NCI-H1417 treated with DMSO at 0.1 percent for 48 hours (cell line): ENCODE results near the gene ATP8B4.

ENCODE experiments used
- DNase-seq: peaks from one replicate; lab custom pipeline; 2025; lab: John Stamatoyannopoulos, UW

ATP8B4 gene

DNA sequence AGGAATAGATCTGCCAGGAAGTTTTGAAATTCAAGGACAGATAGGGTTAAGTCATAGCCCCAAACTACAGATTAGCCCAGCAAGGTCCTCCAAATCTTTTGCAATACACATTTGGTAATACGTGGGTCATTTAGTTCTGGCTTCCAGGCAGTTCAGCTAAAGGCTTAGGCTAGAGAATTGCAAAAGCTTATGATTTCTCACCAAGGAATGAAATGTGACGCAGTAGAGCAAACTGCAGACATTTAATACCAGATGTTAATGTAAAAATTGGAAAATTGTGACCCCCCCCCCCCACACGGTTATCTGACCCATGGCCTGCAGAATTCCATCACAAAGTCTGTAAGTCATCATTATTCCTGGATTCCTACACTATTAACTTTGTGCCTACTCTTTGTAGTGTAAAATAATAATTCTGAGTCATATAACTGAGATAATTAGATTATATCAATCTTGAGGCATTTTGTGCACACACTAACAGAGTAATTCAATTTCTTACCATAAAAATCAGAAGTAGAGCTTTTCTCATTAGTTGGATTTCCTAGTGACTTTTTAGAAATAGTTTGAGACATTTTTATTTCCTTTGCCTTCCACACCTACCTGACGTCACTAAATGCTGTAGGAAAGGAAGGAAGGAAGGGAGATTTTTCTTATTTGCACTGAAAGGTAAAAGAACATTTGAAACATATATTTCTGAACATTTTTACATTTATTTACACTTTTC lies 263.0 kb downstream of the ATP8B4 start:
- DNase-seq, result no peak

DNA sequence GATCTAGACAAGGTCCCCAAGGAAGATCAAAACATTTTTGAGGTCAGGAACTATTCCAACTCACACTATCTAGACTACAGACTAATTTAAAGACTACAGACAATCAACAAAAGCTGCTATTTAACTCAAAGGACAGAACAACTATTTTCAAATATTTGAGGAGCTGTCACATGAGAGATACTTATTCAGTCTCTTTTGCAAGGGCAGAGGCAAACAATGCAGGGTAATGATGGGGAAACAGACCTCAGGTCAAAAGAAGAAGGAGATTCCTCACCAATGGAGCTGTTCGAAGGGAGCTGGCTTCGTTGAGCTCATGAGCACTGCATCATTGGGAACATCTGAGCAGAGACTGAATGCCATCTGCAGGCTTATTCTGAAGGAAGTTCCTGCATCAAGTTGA lies 266.3 kb downstream of the ATP8B4 start:
- DNase-seq, result no peak

DNA sequence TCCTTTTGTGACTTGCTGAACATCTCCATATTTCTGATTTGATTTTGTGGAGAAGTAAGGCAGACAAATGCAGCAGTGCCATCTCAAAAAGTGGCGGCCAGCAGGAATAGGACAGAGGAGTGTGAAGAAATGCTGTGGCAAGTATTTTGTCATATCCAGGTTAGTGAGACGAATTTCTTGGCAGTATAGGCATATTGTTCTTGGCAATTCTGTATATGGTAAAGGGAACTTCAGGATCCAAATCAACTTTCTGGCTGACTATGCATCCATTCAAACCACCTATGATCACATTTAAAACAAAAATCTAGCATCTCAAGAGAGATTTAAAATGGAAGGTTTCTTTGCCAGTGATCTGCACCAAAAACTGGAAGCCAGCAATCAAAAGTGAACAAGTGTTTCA lies 270.2 kb downstream of the ATP8B4 start:
- DNase-seq, result no peak

DNA sequence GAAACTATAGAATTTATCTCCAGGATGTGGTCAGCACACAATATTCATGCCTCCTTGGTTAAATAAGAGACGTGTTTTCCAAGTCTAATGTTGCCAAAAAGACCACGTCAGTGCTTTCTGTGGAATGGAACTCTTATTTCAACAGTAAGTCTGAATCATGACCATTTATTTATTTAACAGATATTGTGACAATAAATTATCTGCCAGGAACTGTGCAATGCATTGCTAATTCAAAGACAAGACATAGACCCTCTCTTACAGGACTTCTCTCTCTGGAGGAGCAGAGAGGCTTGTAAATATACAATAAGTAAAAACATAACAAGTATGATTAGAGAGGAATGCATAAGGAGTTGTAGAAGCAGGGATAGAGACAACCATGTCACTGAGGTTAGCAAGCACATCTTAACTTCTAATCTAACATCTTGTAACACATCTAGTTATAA lies 270.7 kb downstream of the ATP8B4 start:
- DNase-seq, result no peak

DNA sequence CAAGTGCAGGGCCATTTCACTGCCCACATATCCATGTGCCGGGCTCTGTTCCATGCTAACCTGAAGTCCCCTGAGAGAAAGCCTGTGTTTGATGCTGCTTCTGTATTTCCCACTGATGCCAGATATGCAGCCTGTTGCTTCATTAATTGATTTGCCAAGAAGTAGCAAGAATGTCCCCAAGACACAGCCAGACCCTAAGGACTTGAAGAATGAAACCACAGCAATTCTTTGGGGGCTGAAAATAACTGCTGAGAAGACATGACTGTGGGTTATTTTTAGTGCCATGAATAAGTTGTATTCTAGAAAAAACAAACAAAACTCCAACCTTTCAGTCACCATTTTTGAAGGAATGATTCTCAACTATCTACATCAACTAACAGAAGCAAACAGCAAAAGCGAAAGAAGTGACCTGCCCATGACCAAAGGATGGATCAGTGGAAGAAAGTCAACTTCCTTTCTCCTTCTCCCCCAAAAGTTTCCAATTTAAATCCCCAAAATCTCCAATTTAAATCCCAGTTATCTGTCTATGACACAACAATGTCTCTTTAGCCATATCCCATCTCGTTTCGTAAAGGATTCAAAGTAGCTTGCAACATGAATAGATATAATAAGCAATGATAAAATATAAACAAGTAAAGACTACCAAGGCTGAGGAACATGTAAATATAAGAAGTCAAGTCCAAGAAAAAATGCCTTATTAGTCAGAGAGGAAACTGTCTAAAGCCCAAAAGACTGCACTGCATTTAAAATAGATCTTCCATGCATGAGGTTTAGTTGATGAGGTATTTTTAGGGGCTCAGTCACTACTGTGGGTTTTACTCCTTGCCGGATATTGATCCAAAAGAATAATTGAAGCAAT lies 271.4 kb downstream of the ATP8B4 start:
- DNase-seq, result no peak

DNA sequence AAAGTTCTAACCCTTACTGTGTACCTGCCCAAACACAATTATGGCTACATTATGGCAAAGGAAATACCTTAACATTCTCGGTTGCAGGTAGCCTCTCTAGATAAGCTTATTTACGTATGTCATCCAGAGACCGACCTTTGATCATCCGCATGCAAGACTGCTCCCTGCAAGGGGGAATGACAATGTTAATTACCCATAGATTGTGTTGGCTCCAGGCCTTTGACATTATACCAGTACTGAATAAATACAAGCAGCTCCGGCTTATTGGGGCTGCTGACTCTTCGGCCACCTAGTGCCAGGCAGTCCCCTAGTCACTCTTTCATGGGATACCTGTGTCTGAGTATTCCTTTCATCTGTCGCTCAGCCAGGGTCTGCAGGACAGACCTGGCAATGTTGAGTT lies 274.6 kb downstream of the ATP8B4 start:
- no peak for DNase-seq

DNA sequence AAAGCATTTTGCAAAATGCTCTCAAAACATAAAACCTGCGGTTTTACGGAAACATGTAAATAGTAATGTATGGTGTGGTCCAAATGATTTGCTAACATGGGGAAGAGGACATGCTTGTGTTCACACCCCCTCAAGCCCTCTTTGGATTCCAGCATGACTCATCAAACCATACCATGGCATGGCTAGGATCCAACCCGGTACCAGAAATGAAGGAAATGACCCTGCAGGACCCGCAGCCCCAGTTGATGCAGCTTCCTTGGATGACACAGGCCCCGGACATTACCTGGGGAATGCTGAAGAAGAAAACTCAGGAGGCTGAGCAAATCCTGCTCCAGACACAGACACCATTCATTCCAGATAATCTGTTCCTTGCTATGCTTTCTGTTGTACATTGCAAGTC lies 275.3 kb downstream of the ATP8B4 start:
- no peak for DNase-seq

DNA sequence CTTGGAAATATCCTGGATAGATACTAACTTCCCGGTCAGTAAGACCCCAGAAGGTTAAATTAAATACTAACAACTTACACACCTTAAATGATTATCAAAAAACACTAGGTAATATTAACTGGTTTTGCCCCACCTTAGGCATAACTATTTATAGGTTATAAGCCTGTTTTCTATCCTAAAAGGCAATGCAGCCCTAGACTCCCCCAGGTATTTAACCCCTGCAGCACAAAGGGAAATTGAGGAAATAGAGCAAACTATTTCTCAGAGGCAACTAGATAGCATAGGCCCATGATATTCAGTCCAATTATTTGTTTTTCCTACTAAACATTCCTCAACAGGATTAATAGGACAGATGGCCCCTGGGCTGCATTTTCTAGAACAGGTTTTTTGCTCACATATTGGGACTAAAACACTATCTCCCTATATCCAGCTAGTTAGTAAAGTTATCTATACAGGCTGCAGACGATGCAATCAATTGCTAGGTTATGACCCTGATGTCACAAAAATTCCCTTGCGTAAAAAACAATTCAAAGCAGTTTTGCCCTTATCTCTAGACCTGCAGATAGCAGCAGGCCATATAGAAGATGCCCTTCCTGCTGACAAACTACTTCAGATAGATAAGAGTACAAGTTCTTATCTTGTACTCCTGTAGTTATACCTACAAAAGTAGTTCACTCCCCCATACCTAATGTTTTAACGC lies 276.9 kb downstream of the ATP8B4 start:
- DNase-seq, result no peak

DNA sequence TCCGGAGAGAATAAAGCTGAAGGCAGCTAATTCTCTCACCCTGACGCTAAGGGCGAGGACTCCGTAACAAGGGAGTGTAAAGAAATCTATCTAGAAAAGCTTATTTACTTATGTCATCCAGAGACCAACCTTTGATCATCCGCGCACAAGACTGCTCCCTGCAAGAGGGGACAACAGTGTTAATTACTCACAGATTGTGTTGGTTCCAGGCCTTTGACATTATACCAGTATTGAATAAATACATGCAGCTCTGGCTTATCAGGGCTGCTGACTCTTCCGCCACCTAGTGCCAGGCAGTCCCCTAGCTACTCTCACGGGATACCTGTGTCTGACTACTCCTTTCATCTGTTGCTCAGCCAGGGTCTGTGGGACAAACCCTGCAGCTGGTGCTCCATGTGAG lies 286.5 kb downstream of the ATP8B4 start:
- no peak for DNase-seq

DNA sequence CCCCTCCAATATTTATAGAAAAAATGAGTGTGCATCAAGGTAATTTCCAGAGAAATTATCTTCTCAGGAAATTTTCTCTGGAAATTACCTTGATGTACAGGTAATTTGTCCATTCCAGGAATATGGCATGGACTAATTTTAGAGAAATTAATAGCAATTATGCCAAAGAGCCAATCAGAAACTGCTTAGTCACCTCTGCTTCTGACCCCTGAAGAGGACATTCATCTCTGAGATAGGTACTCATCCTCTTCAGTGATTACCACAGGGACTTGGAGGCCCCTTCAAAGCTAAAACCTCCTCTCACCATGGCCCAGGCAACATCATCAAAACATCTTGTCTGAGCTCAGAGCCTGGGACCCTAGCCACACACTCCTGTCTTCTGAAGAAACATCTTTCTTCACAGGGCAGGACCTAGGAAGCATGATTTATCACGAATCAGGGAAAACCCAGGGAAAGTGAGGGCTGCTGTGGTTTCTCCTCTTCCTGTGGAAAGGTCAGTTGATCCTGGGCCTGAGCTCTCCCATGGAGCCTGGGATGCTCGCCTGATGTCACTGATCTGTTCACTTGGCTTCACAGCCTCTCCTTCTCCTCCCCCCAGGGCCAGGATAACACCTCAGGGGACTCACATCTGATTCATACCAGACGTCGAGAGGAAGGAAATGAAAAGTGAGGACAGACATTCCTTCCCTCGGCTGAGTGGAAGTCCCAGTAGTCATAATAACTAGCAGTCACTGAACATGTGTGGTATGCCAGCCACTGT lies 287.6 kb downstream of the ATP8B4 start:
- no peak for DNase-seq

DNA sequence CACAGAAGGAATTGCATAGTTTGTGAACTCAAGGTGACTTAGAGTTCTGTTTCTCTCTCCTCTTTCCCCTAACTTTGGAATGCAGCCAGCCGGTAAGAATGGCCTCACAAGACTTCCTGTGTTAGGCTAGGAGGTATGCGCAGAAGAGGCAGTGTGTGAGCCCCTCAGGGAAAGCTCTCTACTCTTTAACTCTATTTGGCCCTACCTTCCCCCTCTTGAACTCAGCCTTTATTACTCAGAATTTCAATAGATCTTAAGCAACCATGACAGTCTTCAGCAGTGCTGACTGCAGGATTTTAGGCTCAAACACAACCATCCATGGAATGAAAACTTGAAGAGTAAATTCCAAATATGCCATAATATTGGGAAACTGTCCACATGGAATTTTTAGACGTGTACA lies 288.6 kb downstream of the ATP8B4 start:
- no peak for DNase-seq

DNA sequence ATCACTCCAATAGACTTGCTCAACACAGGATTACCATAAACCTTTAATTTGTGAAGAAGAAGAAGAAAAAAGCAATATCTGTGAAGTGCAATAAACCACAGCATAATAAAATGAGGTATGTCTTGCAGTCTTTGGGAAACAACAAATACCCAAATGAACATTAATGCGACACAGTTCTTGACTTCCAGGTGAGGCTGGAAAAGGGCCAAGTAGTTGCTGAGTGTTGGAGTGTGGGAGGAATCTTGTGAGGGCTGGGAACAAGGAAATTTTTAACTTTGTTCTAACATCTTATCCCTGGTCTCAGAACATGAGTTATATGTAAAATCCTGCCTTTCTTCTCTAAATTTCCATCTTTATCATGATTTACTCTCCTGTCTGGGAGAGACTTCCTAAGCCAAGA lies 291.7 kb downstream of the ATP8B4 start:
- DNase-seq, result no peak

DNA sequence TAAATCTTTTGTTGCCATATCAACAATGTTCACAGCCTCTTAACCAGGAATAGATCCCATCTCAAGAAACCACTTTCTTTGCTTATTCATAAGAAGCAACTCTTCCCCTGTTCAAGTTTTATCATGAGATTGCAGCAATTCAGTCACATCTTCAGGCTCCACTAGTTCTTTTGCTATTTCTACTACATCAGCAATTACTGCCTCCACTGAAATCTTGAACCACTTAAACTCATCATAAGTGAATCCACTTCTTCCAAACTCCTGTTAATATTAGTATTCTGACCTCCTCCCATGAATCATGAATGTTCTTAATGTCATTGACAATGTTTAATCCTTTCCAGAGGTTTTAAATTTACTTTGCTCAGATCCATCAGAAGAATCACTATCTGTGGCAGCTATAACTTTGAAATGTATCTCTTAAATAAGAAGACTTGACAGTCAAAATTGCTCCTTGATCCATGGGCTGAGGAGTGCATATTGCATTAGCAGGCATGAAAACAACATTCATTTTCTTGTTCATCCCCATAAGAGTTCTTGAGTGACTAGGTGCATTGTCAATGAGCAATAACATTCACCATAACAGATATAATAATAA lies 292.3 kb downstream of the ATP8B4 start:
- no peak for DNase-seq

DNA sequence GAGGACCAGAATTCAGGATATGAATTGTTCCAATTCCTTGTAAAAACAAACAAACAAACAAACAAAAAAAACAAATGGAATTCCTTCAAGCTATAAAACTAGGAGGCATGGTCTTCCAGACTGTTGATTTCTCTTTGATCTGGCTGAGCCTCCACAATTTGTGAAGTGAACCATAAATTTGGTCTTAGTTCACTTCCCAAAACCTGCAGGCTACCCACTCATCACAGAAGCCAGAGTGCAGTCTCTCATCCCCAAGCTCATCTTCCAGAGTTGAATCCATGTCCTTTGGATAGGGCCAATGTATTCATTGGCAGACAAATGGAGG lies 294.3 kb downstream of the ATP8B4 start:
- no peak for DNase-seq

DNA sequence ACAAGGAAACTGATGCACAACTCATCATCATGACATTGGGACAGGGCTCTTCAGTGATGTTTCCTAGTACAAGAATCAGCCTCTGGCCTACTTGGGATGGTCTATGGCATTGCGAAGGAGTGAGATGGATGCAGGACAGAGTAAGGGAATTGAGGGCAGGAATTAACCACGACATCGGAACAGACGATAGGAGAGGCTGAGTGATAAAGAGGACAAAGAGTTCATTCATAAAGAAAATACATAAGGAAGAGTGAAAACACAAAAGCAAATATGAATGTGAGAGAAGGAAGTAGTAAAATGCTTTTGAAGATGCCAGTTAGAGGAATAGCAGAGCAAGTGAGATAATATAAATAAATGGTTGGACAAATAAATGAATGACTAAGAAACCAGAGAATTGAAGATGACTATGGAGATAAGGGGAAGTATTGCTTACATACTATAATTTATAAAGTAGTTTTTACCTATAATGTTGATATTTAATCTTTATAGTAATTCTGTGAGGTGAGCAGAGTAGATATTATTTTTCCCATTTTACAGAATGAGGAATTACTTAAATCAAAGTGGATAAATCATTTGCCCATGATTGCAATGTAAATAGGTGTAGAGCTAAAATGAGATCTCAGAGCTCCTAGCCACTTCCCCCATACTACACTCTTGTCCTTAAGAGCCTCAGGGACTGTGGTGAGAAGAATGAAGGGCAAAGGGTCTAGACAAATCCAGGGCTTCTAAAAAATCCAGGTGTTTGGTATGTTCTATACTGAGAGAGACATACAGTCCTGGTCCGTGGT lies 294.9 kb downstream of the ATP8B4 start:
- DNase-seq, result no peak

DNA sequence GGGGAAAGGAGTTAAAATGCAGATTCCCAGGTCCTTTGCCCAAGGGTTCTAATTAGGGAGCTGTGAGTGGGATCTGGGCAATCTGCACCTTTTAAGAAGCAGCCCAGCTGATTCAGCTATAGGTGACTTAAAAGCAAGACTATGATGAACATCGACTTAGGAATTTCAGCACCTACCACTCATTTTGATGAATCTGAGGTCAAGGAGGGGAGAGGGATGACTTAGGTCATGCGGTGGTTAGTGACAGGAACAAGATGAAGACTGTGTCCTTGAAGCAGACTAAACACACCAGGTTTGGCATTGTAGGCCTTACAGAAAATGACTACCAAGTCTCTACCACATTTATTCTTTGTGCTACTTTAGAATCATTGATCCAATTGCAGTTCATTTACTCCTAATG lies 301.9 kb downstream of the ATP8B4 start:
- no peak for DNase-seq

DNA sequence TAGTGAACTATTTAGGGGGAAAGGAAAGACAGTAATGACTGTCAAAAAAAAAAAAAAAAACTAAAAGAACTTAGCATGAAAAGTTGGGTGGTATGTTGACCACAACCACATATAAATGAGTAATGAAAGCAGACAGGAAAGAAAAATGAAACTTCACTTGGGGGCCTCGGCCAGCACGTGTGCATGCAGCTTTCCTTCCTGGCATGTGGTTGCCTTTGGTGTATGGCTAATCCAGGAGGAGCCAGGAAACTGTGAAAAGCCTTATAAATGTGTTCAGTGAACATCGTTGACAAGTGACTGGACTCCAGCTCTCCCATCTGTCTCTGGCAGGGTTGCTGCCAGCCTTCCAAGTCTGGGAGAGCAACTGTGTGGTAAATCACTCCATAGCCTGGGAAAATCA lies 303.1 kb downstream of the ATP8B4 start:
- DNase-seq, result no peak

DNA sequence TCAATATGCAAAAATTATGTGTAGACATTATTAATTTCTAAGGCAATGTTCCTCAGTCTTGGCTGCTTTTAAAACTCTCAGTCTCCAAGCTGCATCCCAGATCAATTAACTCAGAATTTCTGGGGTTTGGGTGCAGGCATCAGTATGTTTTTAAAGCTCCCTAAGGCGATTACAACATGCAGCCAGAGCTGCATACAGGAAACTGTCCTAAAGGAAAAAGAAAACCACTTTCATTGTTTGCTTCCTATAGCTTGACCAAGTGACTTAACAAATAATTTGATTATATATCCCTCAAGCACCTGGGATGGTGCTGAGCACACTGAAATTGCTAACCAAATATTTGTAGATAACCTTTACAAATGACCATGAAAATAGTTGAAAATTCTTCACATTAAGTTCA lies 303.5 kb downstream of the ATP8B4 start:
- no peak for DNase-seq

DNA sequence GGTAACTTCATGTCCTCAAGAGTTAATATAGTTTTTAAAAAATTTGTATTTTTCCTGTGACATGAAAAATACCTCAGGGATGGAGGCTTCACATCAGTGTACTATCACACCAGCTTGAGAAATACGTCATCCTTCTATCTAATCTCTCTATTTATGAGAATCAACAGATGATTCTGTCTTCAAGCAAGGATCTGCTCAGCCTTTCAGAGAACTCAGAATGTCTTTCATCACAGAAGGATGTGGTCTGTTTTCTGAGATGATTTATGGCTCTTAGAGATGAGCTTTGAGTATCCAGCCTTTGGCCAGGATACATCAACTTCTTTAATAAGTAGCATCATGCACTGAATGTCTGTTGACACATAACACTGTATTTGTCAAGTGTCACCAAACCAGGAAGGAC lies 304.3 kb downstream of the ATP8B4 start:
- no peak for DNase-seq

DNA sequence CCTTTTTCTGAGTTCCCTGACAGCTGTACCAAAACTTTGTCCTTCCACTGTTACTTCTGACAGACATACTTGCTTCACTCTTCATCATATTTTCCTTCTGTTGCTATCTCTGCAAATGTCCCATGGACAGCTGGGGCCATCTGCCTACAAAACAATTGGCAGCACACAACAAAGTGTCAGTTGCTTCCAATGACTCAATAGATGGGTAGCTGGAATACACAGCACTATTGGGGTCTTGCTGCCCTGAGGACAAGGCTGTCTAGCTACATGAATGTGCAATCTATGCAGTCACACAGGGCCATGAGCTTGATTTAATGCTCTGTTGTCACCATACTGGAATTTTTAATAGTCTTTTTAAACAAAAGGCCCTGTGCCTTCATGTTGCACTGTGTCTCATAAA lies 305.4 kb downstream of the ATP8B4 start:
- DNase-seq, result no peak

DNA sequence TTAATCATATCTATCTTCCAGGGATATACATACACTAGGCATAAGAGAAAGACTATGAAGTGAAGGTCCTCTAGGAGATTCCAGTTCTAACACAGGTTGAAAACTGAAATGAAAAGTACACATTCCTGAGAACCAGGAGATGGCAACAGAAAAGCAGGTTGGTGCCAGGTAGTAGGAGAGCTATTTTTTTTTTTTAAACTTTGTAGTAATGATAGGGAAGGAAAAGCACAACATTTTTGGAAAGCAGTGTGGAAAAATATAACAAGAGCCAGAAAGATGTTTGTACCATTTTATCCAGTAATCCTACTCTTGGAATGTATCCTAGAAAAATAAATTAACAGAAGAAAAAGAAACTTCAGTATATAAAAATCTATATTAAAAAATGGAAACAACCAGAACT lies 308.3 kb downstream of the ATP8B4 start:
- DNase-seq, result no peak
